K562 (cell line): ENCODE data around the gene ADAMTSL3. TPM values are rescaled to one million over a fixed set of nuclear protein-coding genes. Genes with fewer than 3 reads are reported as not detected.

ENCODE experiments used
- ELF1 ChIP-seq: fragments of 200-800 bp; sonication (Bioruptor generic); IDR thresholded peaks from 2 replicates; pipeline ENCODE4 v1.6.1; 2016; ENCODE audit warnings: missing genetic modification characterization, missing compliant biosample characterization
- FOXA3 ChIP-seq, 2 experiments: fragments of 450-650 bp in 1 of 2; sonication (generic) in 1 of 2; formaldehyde crosslinking; IDR thresholded peaks in 1 of 2; conservative IDR thresholded peaks in 1 of 2; 2 replicates each; pipeline versions ENCODE4 v1.4.0 to v1.8.0; 2020 to 2022; ENCODE audit warnings: mild to moderate bottlenecking in 2 of 2, missing genetic modification reagents in 1 of 2
- HDGF ChIP-seq: fragments of 450-650 bp; IDR thresholded peaks from 2 replicates; pipeline ENCODE4 v1.6.1; 2016
- POLR3A ChIP-seq: IDR thresholded peaks from 2 replicates; pipeline ENCODE4 v1.6.1; 2011; ENCODE audit warnings: borderline replicate concordance, mild to moderate bottlenecking, moderate library complexity; ENCODE audit not compliant: insufficient read length, insufficient read depth; ENCODE audit errors: extremely low read depth
- PRPF4 ChIP-seq: fragments of 200-400 bp; formaldehyde crosslinking; IDR thresholded peaks from one replicate; pipeline ENCODE4 v1.6.1; 2017; ENCODE audit warnings: low read length, low read depth, mild to moderate bottlenecking; ENCODE audit not compliant: insufficient read depth, poor library complexity, severe bottlenecking
- ZNF184 ChIP-seq: sonication (generic); formaldehyde crosslinking; IDR thresholded peaks from 2 replicates; pipeline ENCODE4 v1.5.0; 2020; ENCODE audit warnings: missing genetic modification reagents
- polyA plus RNA-seq, 8 experiments: library from polyadenylated mRNA; depleted of rRNA in 4 of 8; stranded (reverse) in 5 of 8; unstranded in 3 of 8; fragments of >200 nt; fragmentation: Nextera tagmentation in 2 of 8; fragmentation: Illumina TruSeq in 1 of 8; extraction: Ambion mirVana in 2 of 8; extraction: Trizol in 1 of 8; gene quantifications; 2 replicates each; pipeline versions ENCODE4 v1.2.1 to v1.2.3, GENCODE V29; 2011 to 2014; ENCODE audit warnings: inconsistent platforms in 1 of 8, missing spikeins in 1 of 8
- total RNA-seq, 7 experiments: library from RNA; depleted of rRNA in 6 of 7; stranded (reverse); fragments of >200 nt in 6 of 7; fragmentation: Illumina TruSeq in 2 of 7; extraction: Trizol in 2 of 7; gene quantifications; 2 replicates each; pipeline versions ENCODE4 v1.2.1 to v1.2.3, GENCODE V29; 2011 to 2021; ENCODE audit warnings: low replicate concordance in 1 of 7
- TF ChIP-seq, protein P1 (sequence below): sonication (generic); formaldehyde crosslinking; IDR thresholded peaks from 2 replicates; pipeline ENCODE4 v1.8.1; 2023; ENCODE audit warnings: mild to moderate bottlenecking, missing genetic modification reagents
- TF ChIP-seq, protein P2 (sequence below): fragments of 450-650 bp; IDR thresholded peaks from 2 replicates; pipeline ENCODE4 v1.6.1; 2018; ENCODE audit warnings: mild to moderate bottlenecking, low read depth; ENCODE audit not compliant: partially characterized antibody

Gene ADAMTSL3
- total and polyA plus RNA-seq, 9 of the 15 experiments (the other 6 are each of a cell fraction or from before 2014, with no cell fraction given), result 0.01 to 0.18 (median 0.07) TPM; not detected in 3

DNA sequence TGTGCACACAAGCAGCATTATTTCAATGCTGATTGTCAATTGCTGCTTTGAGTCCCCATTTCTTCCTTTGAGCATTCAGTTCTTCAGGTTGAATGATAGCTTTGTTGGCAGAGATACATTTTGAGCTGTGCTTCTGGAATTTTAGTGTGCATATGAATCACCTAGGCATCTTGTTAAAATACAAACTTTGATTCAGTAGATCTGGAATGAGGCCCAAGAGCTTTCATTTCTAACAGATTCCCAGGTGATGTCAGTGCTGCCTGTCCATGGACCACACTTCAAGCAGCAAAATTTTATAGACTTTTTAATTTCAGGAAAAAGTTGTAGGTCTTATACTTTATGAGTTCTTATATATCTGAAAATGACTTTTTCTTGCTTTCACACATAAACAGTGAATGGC, 131.1 kb downstream of the ADAMTSL3 start (continued):
- no peak for TF ChIP-seq ELF1 (tag)
- no peak for TF ChIP-seq PRPF4
- no peak for TF ChIP-seq HDGF
- TF ChIP-seq, protein P1, sequence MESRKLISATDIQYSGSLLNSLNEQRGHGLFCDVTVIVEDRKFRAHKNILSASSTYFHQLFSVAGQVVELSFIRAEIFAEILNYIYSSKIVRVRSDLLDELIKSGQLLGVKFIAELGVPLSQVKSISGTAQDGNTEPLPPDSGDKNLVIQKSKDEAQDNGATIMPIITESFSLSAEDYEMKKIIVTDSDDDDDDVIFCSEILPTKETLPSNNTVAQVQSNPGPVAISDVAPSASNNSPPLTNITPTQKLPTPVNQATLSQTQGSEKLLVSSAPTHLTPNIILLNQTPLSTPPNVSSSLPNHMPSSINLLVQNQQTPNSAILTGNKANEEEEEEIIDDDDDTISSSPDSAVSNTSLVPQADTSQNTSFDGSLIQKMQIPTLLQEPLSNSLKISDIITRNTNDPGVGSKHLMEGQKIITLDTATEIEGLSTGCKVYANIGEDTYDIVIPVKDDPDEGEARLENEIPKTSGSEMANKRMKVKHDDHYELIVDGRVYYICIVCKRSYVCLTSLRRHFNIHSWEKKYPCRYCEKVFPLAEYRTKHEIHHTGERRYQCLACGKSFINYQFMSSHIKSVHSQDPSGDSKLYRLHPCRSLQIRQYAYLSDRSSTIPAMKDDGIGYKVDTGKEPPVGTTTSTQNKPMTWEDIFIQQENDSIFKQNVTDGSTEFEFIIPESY (CRISPR knock-in tag), result no peak
- TF ChIP-seq, protein P2, sequence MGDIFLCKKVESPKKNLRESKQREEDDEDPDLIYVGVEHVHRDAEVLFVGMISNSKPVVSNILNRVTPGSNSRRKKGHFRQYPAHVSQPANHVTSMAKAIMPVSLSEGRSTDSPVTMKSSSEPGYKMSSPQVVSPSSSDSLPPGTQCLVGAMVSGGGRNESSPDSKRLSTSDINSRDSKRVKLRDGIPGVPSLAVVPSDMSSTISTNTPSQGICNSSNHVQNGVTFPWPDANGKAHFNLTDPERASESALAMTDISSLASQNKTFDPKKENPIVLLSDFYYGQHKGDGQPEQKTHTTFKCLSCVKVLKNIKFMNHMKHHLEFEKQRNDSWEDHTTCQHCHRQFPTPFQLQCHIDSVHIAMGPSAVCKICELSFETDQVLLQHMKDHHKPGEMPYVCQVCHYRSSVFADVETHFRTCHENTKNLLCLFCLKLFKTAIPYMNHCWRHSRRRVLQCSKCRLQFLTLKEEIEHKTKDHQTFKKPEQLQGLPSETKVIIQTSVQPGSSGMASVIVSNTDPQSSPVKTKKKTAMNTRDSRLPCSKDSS, result no peak
- no peak for TF ChIP-seq ZNF184 (CRISPR knock-in tag)
- TF ChIP-seq FOXA3 (CRISPR knock-in tag; conservative IDR thresholded peaks at IDR 0.05 in 1 of 2, IDR thresholded peaks at IDR 0.05 in 1 of 2), result no peak
- no peak for TF ChIP-seq POLR3A
- TF ChIP-seq, all 486 proteins: peak for 0
